SK-N-SH treated with all-trans-retinoic acid at 6 μM for 48 hours (cell line): ENCODE results near the gene SIK3.

Source experiments
- BACH2 ChIP-seq: fragments of 250-450 bp; sonication (Bioruptor Pico); IDR thresholded peaks from 2 replicates; pipeline ENCODE4 v1.9.0; 2021; ENCODE audit warnings: mild to moderate bottlenecking, borderline replicate concordance
- ISL1 ChIP-seq: fragments of 250-450 bp; sonication (Bioruptor Pico); IDR thresholded peaks from 2 replicates; pipeline ENCODE4 v2.1.2; 2022; ENCODE audit warnings: mild to moderate bottlenecking, moderate library complexity
- TF ChIP-seq, protein P1 (sequence below): fragments of 250-450 bp; sonication (Bioruptor Pico); IDR thresholded peaks from 2 replicates; pipeline ENCODE4 v1.5.1; 2020; ENCODE audit warnings: low read depth, mild to moderate bottlenecking, moderate library complexity

DNA sequence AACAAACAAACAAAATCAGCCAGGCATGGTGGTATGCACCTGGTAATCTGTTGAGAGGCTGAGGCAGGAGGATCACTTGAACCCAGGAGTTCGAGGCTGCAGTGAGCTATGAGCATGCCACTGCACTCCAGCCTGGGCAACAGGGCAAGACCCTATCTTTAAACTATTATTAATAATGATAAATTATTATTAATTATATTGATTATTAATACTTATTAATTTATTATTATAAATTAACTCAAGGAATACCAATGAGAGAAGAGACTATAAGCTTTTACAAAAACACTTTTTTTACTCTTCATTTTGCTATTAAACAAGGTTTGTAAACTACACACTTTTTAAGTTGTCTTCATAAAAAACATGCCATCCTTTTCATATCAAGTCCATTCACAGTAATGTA, 163.1 kb downstream of the SIK3 start:
- TF ChIP-seq, protein P1, sequence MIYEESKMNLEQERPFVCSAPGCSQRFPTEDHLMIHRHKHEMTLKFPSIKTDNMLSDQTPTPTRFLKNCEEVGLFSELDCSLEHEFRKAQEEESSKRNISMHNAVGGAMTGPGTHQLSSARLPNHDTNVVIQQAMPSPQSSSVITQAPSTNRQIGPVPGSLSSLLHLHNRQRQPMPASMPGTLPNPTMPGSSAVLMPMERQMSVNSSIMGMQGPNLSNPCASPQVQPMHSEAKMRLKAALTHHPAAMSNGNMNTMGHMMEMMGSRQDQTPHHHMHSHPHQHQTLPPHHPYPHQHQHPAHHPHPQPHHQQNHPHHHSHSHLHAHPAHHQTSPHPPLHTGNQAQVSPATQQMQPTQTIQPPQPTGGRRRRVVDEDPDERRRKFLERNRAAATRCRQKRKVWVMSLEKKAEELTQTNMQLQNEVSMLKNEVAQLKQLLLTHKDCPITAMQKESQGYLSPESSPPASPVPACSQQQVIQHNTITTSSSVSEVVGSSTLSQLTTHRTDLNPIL: no peak
- TF ChIP-seq BACH2 (no peak), ISL1 (CRISPR knock-in tag) (no peak)
